ENCODE results near the gene WDTC1.

DNA sequence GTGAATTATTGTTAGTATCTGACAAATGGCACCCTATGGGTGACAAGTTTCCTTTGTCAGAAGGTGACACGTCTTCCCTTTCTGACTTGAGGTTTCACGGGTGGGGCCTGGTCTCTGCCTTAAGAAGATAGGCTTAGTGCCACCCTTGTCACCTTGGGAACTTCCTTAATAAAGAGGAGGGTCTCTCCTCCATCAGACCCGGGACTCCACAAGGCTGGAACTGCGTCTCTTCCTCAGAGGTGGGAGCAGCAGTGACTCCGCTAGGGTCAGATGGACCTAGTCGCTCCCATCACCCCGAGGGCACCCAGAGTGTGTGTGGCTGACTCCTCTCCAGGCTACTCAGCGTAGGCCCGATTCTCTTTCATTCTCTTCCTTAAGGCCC lies 774 bp upstream of the WDTC1 start:
- TF ChIP-seq EP300 (IDR thresholded peaks at IDR 0.05) = no peak
- TF ChIP-seq POLR2A (IDR thresholded peaks at IDR 0.05; ENCODE audit: low read depth) = no peak
- TF ChIP-seq, protein P1, sequence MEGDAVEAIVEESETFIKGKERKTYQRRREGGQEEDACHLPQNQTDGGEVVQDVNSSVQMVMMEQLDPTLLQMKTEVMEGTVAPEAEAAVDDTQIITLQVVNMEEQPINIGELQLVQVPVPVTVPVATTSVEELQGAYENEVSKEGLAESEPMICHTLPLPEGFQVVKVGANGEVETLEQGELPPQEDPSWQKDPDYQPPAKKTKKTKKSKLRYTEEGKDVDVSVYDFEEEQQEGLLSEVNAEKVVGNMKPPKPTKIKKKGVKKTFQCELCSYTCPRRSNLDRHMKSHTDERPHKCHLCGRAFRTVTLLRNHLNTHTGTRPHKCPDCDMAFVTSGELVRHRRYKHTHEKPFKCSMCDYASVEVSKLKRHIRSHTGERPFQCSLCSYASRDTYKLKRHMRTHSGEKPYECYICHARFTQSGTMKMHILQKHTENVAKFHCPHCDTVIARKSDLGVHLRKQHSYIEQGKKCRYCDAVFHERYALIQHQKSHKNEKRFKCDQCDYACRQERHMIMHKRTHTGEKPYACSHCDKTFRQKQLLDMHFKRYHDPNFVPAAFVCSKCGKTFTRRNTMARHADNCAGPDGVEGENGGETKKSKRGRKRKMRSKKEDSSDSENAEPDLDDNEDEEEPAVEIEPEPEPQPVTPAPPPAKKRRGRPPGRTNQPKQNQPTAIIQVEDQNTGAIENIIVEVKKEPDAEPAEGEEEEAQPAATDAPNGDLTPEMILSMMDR (IDR thresholded peaks at IDR 0.05) = no peak

Data from esophagus muscularis mucosa (tissue), 4 donors.